H54 (cell line): ENCODE results near the gene CALHM4.

Experiments
- DNase-seq: peaks from one replicate; pipeline ENCODE4 v3.0.0; 2011; ENCODE audit warnings: low spot score, mixed read lengths; ENCODE audit not compliant: insufficient read length
- FAIRE-seq: peaks from 3 replicates; lab custom pipeline; 2011; peaks lifted over from hg19 to GRCh38; lab: Jason Lieb, UNC
- POLR2A ChIP-seq: IDR thresholded peaks from 2 replicates; pipeline ENCODE4 v1.6.1; 2011; ENCODE audit warnings: low read depth, mild to moderate bottlenecking, low read length

CALHM4 gene

DNA sequence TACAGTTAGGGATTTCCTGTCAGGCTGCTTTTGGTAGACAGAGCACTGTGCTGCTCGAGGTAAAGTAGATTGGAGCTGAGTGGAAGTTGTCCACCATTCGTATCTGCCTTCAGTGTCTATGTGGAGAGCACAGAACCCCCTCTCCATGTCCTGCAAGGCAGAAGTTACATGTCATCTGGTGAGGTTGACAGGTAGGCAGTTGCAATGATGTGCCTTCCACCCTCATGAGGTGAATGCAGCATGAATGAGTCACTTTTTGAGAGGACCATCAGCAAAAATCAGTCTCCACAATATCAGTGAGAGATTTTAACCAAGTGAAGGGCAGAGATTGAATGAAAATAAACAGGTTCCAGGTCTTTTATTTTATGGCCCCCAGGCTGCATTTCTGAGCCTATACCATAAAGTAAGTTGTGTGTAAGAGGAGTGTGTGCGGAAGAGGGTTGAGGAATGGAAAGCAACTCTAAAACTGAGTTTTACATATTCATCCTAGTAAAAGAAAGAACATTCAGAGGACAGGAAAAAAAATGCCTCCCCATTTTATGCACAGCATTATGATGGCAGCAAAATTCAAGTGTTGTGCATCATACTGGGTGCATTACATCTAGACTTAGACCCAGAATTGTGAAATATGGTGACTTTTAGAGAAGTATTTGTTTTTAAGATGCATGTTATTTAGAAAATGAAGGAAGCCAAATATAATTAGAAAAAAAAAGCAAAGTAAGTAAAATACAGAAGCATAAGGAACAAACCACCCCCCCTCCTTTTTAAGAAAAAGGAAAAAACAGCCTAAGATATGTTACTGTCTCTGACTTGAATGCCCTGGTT, 23.9 kb upstream of the CALHM4 start:
- DNase-seq (no peak), FAIRE-seq (no peak)
- TF ChIP-seq POLR2A, result no peak

DNA sequence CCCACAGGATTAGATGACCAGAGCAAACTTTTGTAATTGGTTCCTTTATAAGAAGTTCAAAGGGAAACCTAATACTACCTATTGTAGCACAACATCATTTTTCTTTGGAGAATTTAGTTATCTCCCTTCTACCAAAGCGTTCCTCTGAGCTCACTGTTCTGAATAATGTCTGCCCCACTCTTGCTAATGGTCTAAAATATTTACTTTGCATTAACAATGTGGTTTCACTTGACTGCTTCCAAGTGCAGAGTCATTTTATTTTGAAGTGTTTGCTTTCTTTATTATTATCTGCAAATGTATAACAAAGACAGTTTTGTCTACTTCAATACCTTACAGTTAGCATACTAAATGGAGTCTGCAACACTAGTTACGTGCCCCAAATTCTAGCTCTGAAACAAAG, 23.1 kb upstream of the CALHM4 start:
- no peak for FAIRE-seq
- DNase-seq, result no peak
- no peak for TF ChIP-seq POLR2A

DNA sequence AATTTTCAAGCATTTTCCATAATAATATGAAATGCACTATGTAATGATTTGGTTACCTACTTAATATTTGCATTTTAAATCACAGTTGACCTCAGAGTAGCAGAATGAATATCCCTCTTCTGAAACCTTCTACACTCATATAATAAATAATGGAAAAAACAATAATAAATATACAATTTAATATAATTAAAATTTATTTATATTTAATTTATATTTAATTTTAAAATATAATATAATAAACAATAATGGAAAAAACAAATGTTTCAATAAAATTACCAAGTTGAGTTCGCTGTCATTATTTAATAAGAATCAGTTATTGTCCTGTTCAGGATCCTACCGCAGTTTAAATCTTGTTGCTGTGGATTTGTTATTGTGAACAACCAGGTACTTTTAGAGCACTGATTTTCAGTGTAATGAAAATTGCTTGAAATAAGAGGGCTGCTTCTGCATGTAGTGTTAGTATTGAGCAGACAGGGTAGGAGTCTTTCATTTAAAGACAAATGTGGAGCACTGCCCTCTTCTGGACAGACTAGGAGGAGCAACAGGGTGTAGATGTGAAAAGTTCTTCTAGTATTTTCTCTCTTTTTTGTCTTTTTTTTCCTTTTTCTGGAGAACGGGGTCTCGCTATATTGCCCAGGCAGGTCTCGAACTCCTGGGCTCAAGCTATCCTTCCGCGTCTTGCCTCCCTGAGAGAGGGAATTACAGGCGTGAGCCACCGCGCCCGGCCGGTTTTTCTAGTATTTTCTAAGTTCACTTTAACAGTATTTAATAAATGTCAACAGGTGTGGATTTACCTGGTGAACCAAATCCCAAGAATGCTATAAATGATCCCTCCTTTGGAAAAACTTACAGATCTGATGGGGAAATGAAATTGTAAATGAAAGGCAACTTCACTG, 21.6 kb upstream of the CALHM4 start:
- DNase-seq (no peak), FAIRE-seq (no peak)
- TF ChIP-seq POLR2A, result no peak

DNA sequence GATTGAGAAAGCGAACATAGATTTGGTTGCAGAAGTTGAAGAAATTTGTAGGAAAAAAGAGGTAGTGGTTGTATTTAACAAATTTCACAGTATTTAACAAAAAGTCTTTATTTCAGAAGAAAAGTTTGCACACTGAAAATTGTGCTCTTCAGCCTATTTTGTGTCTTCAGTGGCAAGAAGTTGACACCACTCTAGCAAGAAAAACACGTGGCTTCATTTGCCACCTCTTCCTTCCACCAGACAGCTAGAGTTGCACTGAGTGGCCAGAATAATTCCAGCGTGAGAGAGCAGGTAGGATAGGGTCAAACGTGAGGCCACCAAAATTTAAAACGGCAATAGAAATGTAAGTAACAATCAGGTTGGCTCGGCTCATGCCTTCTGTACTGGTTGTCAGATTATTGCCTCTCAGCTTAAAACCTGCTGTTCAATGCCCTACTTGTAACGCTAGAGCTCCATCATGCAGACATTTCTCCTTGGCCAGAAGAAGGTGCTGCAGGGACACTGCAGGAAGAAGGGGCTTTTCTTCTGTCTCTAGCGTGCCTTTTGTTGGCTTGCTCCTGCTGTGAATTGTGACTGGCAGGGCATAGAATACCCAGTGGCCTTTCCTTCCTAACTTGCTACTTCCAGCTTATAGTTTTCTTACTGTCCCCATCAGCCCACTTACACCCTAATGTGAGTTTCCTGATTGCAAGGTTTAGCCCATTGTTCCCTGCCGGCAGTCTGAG, 20.2 kb upstream of the CALHM4 start:
- no peak for DNase-seq
- TF ChIP-seq POLR2A, result no peak
- no peak for FAIRE-seq

DNA sequence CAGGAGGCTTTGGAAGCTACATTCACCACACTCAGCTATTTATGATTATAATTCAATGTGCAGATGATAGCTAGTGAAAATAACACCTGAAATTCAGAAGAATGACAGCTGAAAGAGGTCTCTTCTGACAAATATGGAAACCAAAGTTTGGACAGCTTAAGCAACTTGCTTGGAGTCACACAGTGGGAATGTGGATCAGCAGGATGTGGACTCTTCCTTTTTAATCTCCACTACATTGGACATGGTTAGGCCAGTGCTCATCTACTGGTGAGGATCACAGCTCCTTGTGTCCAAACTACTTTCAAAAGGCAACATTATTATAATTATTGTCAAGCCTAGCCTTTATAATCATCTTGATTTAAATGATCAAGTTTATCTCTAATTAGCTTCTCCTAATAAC, 18.4 kb upstream of the CALHM4 start:
- TF ChIP-seq POLR2A, result no peak
- no peak for DNase-seq
- no peak for FAIRE-seq

DNA sequence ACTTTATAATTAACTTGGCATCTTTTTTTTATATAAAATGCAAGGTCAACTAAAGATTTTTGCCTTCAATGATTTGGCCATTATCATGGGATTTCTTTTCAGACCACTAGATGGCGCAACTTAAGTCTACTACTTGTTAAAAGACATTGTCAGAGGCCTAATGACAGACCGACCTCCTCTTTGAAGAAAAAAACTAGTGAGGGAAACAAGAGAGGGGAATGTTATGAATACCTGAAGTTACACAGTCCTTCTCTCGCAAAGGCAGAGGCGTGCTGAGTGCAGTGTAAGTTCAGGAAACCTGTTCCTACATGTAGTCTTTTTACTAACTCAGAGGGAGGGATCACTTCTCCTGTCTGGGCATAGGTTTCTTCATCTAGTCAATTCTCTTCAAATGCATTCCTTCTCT, 17.3 kb upstream of the CALHM4 start:
- DNase-seq (no peak), FAIRE-seq (no peak)
- no peak for TF ChIP-seq POLR2A

DNA sequence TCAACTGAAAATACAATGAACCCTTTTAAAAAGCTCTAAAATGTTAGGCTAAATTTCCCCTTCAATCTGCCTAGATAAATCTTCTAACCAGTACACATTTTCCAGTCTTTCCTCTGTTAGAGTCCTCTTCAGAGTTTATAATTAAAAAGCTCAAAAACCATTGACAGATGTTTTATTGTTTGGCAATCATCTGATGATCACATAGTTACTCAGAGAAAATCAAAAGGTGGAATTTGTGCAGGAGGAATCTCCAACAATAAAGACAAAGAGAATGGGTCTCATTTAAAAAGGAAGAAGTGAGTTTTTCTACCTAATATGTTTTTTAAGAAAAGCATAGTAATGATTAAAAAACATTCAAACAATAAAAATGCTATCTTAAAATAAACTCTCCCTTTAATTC, 11.1 kb upstream of the CALHM4 start:
- TF ChIP-seq POLR2A, result no peak
- FAIRE-seq, result no peak
- no peak for DNase-seq

DNA sequence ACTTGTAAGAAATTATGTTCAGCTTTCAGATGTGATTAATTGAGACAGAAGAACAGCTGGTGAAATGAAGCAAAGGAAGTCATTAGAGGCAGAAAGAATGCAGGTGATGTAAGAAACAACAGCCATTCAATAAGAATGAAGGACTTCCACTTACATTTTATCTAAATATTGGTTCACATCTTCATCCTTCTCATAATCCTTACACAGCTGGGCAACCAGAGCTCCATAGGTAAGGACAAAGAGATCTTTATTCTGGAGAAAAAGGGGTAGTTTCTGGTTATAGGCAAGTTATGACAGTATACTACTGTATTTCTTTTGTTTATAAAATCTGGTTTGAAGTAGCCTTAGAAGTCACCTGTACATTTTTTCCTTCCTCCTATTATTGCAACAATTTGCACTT, 10.4 kb upstream of the CALHM4 start:
- FAIRE-seq, result no peak
- no peak for DNase-seq
- TF ChIP-seq POLR2A, result no peak

DNA sequence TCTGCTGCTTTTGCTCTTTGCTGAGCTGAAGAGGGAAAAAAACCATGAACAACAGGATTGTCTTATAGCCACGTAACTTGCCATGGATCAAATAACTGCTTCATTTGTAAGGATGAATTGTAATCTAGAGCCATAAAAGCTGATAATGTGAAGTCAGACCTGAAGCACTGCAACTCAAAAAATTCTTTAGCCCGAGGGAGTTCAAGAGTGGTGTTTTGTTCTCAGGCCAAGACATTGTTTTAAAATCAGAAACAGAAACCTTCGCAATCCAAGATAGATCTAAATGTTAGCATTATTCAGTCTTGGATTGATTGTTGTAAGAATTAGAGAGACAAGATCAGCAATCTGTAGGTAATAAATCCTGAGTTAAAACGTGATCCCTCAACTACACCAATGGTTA, 7.9 kb upstream of the CALHM4 start, which contains the start of gene TRAPPC3L:
TRAPPC3L (minus strand) TSS at position 34 of the 400 bp plus-strand sequence. CDS start 170 bp downstream, outside the sequence.
- DNase-seq (no peak), FAIRE-seq (no peak)
- no peak for TF ChIP-seq POLR2A

DNA sequence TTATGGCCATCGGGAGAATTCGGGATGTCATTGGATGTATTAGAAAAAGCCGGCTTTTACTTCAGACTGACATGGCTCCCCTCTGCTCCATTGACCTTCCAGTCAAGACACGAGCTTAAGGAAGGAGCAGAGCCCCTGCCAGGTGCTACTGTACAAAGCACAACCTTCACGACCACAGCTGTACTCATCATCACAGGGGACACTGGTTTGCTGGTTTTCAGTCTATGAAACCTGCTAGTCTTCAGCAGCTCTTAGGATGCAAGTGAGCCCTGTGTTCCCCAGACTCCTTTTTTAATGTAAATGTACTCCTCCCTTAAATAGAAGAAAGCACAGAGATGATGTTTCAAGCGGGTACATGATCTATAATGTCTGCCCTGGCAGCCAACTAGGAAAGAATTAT, 6.2 kb upstream of the CALHM4 start:
- no peak for FAIRE-seq
- no peak for TF ChIP-seq POLR2A
- no peak for DNase-seq

DNA sequence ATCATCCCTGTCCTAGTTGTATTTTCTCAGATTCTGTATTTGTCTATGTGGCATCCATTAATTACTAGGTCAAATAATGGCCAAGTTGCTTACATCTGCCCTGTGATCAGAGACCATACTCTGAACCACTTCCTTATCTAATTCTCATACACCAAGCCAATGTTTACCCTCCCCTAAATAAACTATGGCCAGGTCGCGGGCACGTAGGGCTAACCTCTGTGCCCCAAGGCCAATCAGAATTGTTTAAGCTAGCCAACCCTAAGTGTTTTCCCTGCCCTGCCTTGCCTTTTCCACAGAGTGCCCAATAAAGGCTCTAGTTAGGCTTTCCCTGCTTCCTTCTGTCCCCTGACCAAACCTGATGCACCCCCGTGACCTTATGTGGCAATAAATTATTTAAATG, 2.8 kb upstream of the CALHM4 start:
- DNase-seq (no peak), FAIRE-seq (no peak)
- TF ChIP-seq POLR2A, result no peak

DNA sequence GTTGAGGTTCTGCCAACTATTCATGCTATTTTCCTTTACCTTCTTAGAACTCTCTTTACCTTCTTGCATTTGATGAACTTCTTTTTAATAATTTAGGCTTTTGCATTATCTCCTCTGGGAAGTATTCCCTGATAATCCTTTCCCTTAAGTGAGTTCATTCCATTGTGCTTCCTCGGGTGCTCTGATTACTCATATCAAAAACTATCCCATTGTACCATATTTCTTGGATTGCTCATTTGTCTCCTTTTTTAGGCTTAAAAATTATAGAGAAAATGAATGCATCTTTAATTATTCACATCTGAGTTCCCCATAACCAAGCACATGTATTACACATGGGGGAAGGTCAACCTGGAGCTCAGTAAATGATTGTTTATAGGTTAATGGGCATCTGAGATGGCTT, 2.5 kb downstream of the CALHM4 start:
- FAIRE-seq, result no peak
- DNase-seq, result no peak
- no peak for TF ChIP-seq POLR2A

DNA sequence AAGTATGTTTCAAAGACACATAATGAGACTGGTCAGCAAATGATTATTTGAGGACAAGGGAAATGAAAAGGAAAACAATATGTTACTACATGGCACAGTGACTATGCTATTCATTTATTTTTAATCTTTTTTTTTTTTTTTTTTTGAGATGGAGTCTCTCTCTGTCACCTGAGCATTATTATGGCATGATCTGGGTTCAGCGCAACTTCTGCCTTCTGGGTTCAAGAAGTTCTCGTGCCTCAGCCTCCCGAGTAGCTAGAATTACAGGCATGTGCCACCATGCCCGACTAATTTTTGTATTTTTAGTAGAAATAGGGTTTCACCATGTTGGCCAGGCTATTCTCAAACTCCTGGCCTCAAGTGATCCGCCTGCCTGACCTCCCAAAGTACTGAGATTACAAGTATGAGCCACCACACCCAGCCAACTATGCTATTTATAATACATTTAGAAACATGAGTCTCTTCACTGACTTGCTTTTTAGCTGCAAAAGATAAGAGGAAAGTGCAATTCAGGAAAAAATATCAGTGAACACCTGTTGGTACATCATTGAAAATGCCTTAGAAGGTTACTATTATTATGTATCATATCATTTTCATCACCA, 3.4 kb downstream of the CALHM4 start:
- DNase-seq, result no peak
- no peak for FAIRE-seq
- TF ChIP-seq POLR2A, result no peak
